Ishikawa (cell line): ENCODE results near the gene REX1BD.

ENCODE experiments used
- CEBPB ChIP-seq: IDR thresholded peaks from 2 replicates; pipeline ENCODE4 v1.6.1; 2012
- CREB1 ChIP-seq: IDR thresholded peaks from 2 replicates; pipeline ENCODE4 v1.6.1; 2012; ENCODE audit warnings: low read depth
- EP300 ChIP-seq: IDR thresholded peaks from 2 replicates; pipeline ENCODE4 v1.6.1; 2012; ENCODE audit warnings: borderline replicate concordance
- FOXM1 ChIP-seq: IDR thresholded peaks from 2 replicates; pipeline ENCODE4 v1.6.1; 2012; ENCODE audit warnings: low read depth, borderline replicate concordance
- NFIC ChIP-seq: IDR thresholded peaks from 2 replicates; pipeline ENCODE4 v1.6.1; 2012
- RAD21 ChIP-seq: IDR thresholded peaks from 2 replicates; pipeline ENCODE4 v1.6.1; 2012; ENCODE audit warnings: low read depth
- REST ChIP-seq: IDR thresholded peaks from 2 replicates; pipeline ENCODE4 v1.6.1; 2012; ENCODE audit warnings: low read depth, mild to moderate bottlenecking
- TAF1 ChIP-seq: IDR thresholded peaks from 2 replicates; pipeline ENCODE4 v1.6.1; 2012; ENCODE audit warnings: low read depth, mild to moderate bottlenecking
- TCF12 ChIP-seq: IDR thresholded peaks from 2 replicates; pipeline ENCODE4 v1.6.1; 2012; ENCODE audit warnings: low read depth
- YY1 ChIP-seq: IDR thresholded peaks from 2 replicates; pipeline ENCODE4 v1.6.1; 2012; ENCODE audit warnings: low read depth
- ZBTB7A ChIP-seq: IDR thresholded peaks from 2 replicates; pipeline ENCODE4 v1.6.1; 2012; ENCODE audit warnings: low read depth

GRCh38 chr19:18610556-18611326 lies 22.1 kb downstream of the REX1BD start:
- TF ChIP-seq RAD21 (no peak), CREB1 (no peak), EP300 (peak; percentile 84), CEBPB (peak; percentile 11; the same call in 1 of the 2 replicates), YY1 (peak; percentile 56), FOXM1 (peak; percentile 65), REST (no peak), TCF12 (peak; percentile 93), NFIC (peak; percentile 67; the same call in 1 of the 2 replicates), ZBTB7A (peak; percentile 97), TAF1 (no peak)
